Measurements from ENCODE around the gene NAV2.

NAV2 gene

GRCh38 chr11:19715373-19715772 lies 2.7 kb downstream of the NAV2 start:
- DNase-seq: no peak

GRCh38 chr11:19718051-19718450 lies 5.4 kb downstream of the NAV2 start:
- peak in 1 of 51 donors; percentile 6 for DNase-seq

- DNase-seq: no peak
Measured at GRCh38 chr11:19718951-19719350, 6.3 kb downstream of the NAV2 start.

- peak in 28 of 51 donors; percentile 13 to 80 (median 42) for DNase-seq
Measured at GRCh38 chr11:19719960-19720359, 7.3 kb downstream of the NAV2 start.

- no peak for DNase-seq
Measured at GRCh38 chr11:19721176-19721575, 8.5 kb downstream of the NAV2 start.

- no peak for DNase-seq
Measured at GRCh38 chr11:19722702-19723101, 10.1 kb downstream of the NAV2 start.

GRCh38 chr11:19723572-19724342 lies 11.1 kb downstream of the NAV2 start:
- peak in 13 of 51 donors; percentile 19 to 70 (median 39) for DNase-seq

- no peak for DNase-seq
Measured at GRCh38 chr11:19724765-19725164, 12.1 kb downstream of the NAV2 start.

GRCh38 chr11:19725379-19726079 lies 12.9 kb downstream of the NAV2 start:
- DNase-seq: peak in 1 of 51 donors; percentile 12

- peak in 9 of 51 donors; percentile 14 to 64 (median 20) for DNase-seq
Measured at GRCh38 chr11:19727246-19727645, 14.6 kb downstream of the NAV2 start.

- peak in 1 of 51 donors; percentile 35 for DNase-seq
Measured at GRCh38 chr11:19728436-19728835, 15.8 kb downstream of the NAV2 start.

- DNase-seq: no peak
Measured at GRCh38 chr11:19729141-19729540, 16.5 kb downstream of the NAV2 start.

- peak in 43 of 51 donors; percentile 25 to 85 (median 65) for DNase-seq
Measured at GRCh38 chr11:19730373-19730772, 17.7 kb downstream of the NAV2 start.

GRCh38 chr11:19734171-19734570 lies 21.5 kb downstream of the NAV2 start:
- DNase-seq: no peak

GRCh38 chr11:19735157-19735908 lies 22.7 kb downstream of the NAV2 start:
- peak in 3 of 51 donors; percentile 13 to 71 (median 39) for DNase-seq

- peak in 1 of 51 donors; percentile 71 for DNase-seq
Measured at GRCh38 chr11:19735909-19736498, 23.4 kb downstream of the NAV2 start.

- no peak for DNase-seq
Measured at GRCh38 chr11:19736831-19737230, 24.2 kb downstream of the NAV2 start.

GRCh38 chr11:19737575-19737974 lies 24.9 kb downstream of the NAV2 start:
- DNase-seq: no peak

GRCh38 chr11:19738124-19738523 lies 25.5 kb downstream of the NAV2 start:
- no peak for DNase-seq

- peak in 18 of 51 donors; percentile 10 to 62 (median 30) for DNase-seq
Measured at GRCh38 chr11:19739872-19740271, 27.2 kb downstream of the NAV2 start.

GRCh38 chr11:19740586-19740985 lies 27.9 kb downstream of the NAV2 start:
- DNase-seq: peak in 1 of 51 donors; percentile 21

All from hypothalamus (tissue), 51 donors.